BJ (cell line): ENCODE data around the gene ZSCAN23. TPM values are rescaled to one million over a fixed set of nuclear protein-coding genes. Genes with fewer than 3 reads are reported as not detected.

ENCODE experiments used
- CTCF ChIA-PET: fragments of 350-600 bp; formaldehyde crosslinking; extraction: SDS; loops from one replicate; lab custom pipeline; 2021; ENCODE audit warnings: antibody characterized with exemption, inconsistent platforms; lab: Yijun Ruan, JAX
- POLR2A ChIA-PET: fragments of 300-600 bp; sonication (Branson Sonifier 250); formaldehyde crosslinking; extraction: SDS; loops from one replicate; lab custom pipeline; 2021; ENCODE audit warnings: antibody characterized with exemption; lab: Charles Lee
- DNase-seq: peaks from one replicate; pipeline ENCODE4 v3.0.0-alpha.2; 2011; ENCODE audit warnings: low read depth
- H3K27me3 ChIP-seq: 2 replicates; pipeline ENCODE4 v1.6.0; 2011; ENCODE audit warnings: low read length; ENCODE audit not compliant: control insufficient read depth, insufficient read depth
- H3K36me3 ChIP-seq: 2 replicates; pipeline ENCODE4 v1.5.1; 2011; ENCODE audit warnings: low read length; ENCODE audit not compliant: control insufficient read depth, insufficient read depth
- H3K4me3 ChIP-seq: 2 replicates; pipeline ENCODE4 v1.5.1; 2011; ENCODE audit warnings: low read depth, mild to moderate bottlenecking, control low read depth, low read length
- polyA plus RNA-seq: library from polyadenylated mRNA; depleted of rRNA; stranded (reverse); fragments of >200 nt; gene quantifications from 2 replicates; pipeline ENCODE4 v1.2.3, GENCODE V29; 2011
- TF ChIP-seq, protein P1 (sequence below): IDR thresholded peaks from 2 replicates; pipeline ENCODE4 v1.5.1; 2011; ENCODE audit warnings: low read depth, mild to moderate bottlenecking, control low read depth, inconsistent platforms, low read length, moderate library complexity; ENCODE audit not compliant: insufficient read depth

ZSCAN23 gene
- polyA plus RNA-seq, 1 experiment, result 1.8 TPM

DNA sequence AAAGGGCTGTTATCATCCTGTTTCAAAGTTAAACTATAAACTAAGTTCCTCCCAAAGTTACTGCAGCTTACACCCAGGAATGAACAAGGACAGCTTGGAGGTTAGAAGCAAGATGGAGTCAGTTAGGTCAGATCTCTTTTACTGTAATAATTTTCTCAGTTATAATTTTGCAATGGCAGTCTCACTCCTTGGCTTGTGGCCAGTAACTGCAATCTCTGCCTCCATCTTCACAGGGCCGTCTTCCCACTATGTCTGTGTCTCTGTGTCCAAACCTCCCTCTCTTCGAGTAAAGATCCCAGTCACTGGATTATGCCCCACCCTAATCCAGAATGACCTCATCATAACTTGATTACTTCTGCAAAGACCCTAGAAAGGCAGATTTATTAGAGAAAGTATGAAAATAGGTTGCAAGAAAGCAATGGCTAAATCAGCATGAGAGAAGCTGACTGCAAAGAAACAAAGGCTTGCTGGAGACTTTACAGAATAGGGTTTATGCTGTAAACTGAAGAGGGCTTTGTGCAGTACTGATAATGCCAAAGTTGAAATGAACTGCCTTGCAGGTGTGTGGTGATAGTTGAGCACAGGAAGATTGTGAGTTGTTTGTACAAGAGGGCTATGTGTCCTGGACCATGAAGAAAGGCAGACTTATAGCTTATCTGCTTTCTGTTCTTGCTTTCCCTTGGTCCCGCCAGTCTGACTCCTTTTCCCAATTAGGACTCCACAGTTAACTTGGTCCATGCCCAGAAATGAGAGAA, 43.9 kb upstream of the ZSCAN23 start:
- no peak for DNase-seq
- ChIA-PET POLR2A (no interaction called here), CTCF (no interaction called here)
- TF ChIP-seq, protein P1, sequence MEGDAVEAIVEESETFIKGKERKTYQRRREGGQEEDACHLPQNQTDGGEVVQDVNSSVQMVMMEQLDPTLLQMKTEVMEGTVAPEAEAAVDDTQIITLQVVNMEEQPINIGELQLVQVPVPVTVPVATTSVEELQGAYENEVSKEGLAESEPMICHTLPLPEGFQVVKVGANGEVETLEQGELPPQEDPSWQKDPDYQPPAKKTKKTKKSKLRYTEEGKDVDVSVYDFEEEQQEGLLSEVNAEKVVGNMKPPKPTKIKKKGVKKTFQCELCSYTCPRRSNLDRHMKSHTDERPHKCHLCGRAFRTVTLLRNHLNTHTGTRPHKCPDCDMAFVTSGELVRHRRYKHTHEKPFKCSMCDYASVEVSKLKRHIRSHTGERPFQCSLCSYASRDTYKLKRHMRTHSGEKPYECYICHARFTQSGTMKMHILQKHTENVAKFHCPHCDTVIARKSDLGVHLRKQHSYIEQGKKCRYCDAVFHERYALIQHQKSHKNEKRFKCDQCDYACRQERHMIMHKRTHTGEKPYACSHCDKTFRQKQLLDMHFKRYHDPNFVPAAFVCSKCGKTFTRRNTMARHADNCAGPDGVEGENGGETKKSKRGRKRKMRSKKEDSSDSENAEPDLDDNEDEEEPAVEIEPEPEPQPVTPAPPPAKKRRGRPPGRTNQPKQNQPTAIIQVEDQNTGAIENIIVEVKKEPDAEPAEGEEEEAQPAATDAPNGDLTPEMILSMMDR, result no peak
- Histone ChIP-seq H3K27me3 (no peaks in the 10 kb centered on the region), H3K36me3 (no peaks in the 10 kb centered on the region), H3K4me3 (no peak overlapping the region)

DNA sequence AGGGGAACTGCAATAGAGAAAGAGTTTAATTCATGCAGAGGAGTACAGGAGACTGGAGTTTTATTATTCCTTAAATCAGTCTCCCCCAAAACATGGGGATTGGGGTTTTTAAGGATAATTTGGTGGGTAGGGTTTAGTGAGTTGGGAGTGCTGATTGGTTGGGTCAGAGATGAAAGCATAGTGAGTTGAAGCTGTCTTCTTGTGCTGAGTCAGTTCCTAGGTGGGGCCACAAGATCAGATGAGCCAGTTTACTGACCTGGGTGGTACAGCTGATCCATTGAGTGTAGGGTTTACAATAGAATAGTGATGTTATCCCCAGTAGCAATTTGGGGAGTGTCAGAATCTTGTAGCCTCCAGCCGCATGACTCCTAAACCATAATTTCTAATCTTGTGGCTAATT, 43.2 kb upstream of the ZSCAN23 start:
- DNase-seq, result no peak
- Histone ChIP-seq H3K36me3 (no peaks in the 10 kb centered on the region), H3K27me3 (no peaks in the 10 kb centered on the region), H3K4me3 (no peak overlapping the region)
- POLR2A ChIA-PET, result no interaction called here
- CTCF ChIA-PET, result no interaction called here
- TF ChIP-seq, protein P1, result no peak

DNA sequence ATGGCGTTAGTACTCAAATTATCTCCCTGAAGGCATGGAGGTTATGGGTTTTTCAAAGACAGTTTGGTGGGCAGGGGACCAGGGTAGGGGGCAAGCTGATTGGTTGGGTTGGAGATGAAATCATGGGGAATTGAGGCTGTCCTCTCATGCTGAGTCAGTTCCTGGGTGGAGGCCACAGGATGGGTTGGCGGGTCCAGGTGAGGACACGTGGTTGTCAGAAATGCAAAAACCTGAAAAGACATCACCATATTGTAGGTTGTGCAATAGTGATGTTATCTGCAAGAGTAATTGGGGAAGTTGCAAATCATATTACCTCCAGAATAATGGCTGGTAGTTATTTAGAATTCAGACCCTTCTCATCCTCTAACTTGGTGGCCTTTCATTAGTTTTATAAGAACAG, 42.2 kb upstream of the ZSCAN23 start:
- CTCF ChIA-PET, result no interaction called here
- POLR2A ChIA-PET, result no interaction called here
- Histone ChIP-seq H3K36me3 (no peaks in the 10 kb centered on the region), H3K27me3 (peaks cover 3% of the 10 kb centered on the region), H3K4me3 (no peak overlapping the region)
- TF ChIP-seq, protein P1, result no peak
- no peak for DNase-seq

DNA sequence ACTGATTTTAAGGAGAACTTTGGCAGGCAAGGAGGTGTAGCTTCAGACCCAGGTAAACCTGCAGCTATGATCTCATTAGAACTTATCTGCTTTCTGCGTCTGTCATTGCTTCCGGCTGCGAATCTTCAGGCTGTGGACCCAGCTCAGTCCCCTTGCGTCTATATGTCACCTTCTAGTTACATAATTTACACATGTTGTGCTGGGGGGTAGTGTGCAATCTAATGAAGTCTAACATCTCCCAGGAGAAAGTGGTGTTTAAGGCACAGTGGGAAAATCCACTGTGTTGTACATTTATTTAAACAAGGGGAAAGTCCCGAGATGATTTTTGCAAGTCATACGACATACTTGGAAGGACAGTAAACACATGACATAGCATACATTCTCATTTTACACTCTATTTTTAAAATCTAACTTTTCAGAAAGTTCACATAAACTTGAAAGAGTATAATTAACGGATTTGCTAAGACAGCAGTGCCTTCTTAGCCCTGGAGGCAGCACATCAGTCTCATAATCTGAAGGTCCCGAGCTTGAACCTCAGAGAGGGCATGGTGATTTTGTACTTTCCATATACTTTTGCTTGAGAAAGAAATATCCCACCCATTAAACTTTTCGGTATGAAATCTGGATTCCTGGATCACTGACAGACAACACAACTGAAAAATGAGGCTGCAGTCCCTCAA, 37.1 kb upstream of the ZSCAN23 start:
- Histone ChIP-seq H3K36me3 (no peaks in the 10 kb centered on the region), H3K4me3 (no peak overlapping the region), H3K27me3 (peaks cover 8% of the 10 kb centered on the region)
- TF ChIP-seq, protein P1, result no peak
- ChIA-PET CTCF (no interaction called here), POLR2A (interaction anchor here (0.7 kb wide), 1 partner anchor 34 kb away, joined by 3 read pairs; no protein-coding TSS in a partner anchor)
- no peak for DNase-seq

DNA sequence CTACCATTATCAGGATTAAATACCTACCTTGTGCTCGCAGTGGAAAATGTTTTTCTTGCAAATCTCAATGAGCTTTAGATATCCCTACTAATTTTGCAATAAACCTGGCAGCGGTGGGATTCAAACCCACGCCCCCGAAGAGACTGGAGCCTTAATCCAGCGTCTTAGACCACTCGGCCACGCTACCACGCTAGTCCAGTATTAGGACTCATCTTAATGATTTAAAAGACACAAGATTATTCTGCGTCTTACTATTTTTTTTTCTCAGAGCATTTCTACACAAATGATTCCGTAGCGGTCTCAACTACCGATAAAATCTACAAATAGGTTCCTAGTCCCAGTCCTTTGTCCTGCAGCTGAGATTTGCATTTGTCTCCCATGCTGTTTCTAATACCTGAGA, 35.2 kb upstream of the ZSCAN23 start:
- Histone ChIP-seq H3K4me3 (no peak overlapping the region), H3K27me3 (peaks cover 8% of the 10 kb centered on the region), H3K36me3 (no peaks in the 10 kb centered on the region)
- TF ChIP-seq, protein P1, result no peak
- DNase-seq, result no peak
- ChIA-PET POLR2A (no interaction called here), CTCF (interaction anchor here (1.3 kb wide), 1 partner anchor 10 kb away, joined by 6 read pairs; no protein-coding TSS in a partner anchor)
